Panc1 (cell line): ENCODE data around the gene RGMA.

ENCODE experiments used
- CTCF ChIP-seq: fragments of 450-650 bp; IDR thresholded peaks from 2 replicates; pipeline ENCODE4 v1.5.1; 2017; ENCODE audit warnings: mild to moderate bottlenecking
- POLR2AphosphoS5 ChIP-seq: IDR thresholded peaks from 2 replicates; pipeline ENCODE4 v1.6.1; 2012; ENCODE audit warnings: mild to moderate bottlenecking, low read depth, low read length, moderate library complexity
- SIN3A ChIP-seq: IDR thresholded peaks from 2 replicates; pipeline ENCODE4 v1.6.1; 2012; ENCODE audit warnings: low read depth, mild to moderate bottlenecking, low read length, moderate library complexity, borderline replicate concordance; ENCODE audit not compliant: insufficient read depth

DNA sequence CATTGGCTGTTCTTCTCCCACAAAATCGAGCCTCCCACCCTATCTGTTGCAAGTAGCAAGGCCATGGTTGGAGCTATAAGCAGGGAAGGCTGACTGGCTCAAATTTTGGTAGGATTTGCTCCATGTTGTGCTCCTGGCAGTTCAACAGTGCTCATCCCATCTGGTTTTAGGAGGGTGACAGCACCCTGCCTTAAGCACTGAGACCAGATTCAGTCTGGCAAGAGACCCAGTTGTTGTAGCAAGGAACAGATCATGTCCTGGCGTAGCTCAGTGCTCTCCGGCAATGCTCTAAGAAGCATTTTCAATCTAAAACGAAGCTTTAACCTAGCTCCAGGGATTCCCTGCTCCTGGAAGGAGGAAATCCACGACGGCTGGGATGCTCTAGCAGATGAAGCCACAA lies 91.2 kb downstream of the RGMA start:
- TF ChIP-seq CTCF: no peak
- TF ChIP-seq SIN3A: no peak
- no peak for TF ChIP-seq POLR2AphosphoS5
